Measurements from ENCODE around the gene APLF.
"Not testable (repeated sequence)": the region's sequence is repeated elsewhere in the genome, so short reads cannot be mapped to it uniquely, and the experiment has no call there.

Gene APLF

GRCh38 chr2:68594041-68594440 is 126.7 kb downstream of the APLF start:
- DNase-seq = peak in 2 of 3 donors; percentile 25 to 44

DNA sequence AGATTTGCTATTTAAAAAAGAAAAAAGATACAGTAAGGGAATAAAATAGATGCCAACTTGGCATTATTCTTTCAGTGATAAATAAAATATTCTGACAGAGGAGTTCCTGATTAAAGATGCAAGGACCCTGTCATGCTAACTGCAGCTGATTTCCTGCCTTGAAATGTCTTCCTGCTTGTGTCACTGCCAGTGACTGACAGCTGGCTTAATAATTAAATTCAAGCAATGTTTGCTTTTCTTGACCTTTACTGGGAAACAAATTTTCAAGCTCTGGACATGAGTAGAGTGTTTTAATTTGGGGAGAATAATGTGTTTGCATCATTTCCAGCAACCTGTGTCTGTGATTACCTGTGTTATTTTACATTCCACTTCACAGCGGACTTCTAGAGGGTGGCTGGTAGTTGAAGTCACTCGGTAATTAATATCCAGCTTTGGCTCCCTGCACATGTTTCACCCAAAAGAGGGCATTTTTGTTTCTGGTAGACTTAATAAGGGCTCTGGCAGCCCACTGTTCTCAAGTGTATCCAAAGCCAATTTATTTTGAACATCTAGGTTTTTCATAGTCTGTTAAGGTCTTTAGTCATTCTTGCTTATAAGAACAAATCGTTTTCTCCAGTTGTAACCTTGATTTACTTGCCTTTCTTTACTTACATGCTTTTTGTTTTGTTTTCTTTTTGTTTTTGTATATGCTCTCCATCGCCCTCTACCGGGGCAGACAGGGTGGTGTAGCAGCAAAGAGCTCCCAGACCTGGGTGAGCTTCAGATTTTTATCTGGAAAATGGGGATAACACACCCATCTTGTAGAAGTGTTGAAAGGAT is 127.5 kb downstream of the APLF start:
- peak; percentile 56 to 76 (median 73) for DNase-seq

DNA sequence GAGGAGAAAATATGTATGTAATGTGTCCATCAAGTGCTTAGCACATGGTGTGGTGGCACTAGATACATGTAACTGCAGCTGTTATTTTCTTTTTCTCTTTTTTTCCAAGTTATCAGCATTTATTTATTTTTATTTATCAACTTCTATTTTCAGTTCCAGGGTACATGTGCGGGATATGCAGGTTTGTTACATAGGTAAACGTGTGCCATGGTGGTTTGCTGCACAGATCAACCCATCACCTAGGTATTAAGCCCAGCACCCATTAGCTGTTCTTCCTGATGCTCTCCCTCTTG is 128.1 kb downstream of the APLF start:
- DNase-seq = not testable (repeated sequence)

GRCh38 chr2:68600495-68600894 is 133.1 kb downstream of the APLF start:
- not testable (repeated sequence) for DNase-seq

- no peak for DNase-seq
These were observed 135.7 kb downstream of the APLF start for GRCh38 chr2:68603059-68603458.

DNA sequence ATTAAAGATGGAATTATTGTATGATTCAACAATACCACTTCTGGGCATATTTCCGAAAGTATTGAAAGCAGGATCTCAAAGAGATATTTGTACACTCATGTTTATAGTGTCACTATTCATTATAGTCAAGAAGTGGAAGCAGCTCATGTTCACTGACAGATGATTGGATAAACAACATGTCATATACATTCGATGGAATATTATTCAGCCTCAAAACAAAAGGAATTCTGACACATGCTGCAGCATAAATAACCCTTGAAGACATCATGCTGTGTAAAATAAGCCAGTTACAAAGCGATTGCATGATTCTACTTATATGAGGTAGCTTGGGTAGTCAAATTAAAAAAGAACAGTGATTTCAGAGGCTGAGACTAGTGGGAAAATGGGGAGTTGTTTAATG is 136.7 kb downstream of the APLF start:
- no peak for DNase-seq

- DNase-seq = peak in 1 of 3 donors; percentile 5
These were observed 138.6 kb downstream of the APLF start for GRCh38 chr2:68605939-68606338.

DNA sequence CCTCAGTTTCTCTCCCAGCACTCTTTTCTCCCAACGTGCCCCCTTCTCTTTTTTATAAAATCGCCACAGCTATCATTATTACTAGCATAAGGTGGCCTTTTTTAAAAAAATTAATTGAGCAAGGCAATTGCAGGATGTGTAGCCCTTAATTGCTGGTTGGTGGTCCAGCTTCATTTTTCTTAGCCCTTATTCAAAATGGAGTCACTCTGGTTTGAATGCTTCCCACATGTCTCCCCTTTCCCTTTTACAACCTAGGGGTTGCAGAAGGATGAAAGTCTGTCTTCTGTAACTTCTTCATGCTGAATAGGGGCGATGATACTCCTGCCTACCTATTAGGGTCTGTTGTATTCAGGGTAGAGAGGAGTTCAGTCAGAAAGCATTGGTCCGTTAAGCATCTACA is 139.4 kb downstream of the APLF start:
- DNase-seq = no peak

DNA sequence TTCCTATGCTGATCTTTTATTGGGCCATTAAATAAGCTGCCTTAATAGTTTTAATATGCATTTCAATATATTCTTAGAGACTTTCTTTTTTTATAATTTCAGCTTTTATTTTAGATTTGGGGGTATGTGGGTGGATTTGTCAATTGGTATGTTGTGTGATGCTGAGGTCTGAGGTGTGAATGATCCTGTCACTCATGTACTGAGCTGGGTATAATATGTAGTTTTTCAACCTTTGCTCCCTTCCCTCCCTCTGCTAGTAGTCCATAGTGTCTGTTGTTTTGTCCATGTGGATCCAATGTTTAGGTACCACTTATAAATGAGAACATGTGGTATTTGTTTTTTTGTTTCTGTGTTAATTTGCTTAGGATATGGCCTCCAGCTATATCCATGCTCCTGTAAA is 140.5 kb downstream of the APLF start:
- no peak for DNase-seq

GRCh38 chr2:68612765-68613519 is 145.6 kb downstream of the APLF start:
- no peak for DNase-seq

- DNase-seq = peak in 2 of 3 donors; percentile 36 to 40
These were observed 153.4 kb downstream of the APLF start for GRCh38 chr2:68620772-68621171.

DNA sequence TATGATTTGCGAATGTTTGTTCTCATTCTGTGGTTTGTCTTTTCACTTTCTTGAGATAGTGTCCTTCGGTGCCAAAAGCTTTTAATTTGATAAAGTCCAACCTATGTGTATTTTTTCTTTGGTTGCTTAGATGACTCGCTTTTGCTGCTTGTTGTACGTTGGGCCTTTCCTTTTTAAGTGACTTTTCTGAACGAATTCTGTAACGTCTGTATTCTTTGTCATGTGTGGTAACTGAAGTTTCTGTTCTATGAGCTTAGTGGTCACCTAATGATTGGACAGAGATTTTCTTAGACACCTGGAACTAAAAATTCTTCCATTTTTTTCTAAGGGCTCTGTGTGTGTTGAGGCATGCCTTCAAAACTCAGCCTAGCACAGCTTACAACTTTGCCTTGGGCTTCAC is 156.4 kb downstream of the APLF start:
- no peak for DNase-seq

GRCh38 chr2:68627615-68628014 is 160.2 kb downstream of the APLF start:
- DNase-seq = no peak

Data from suppressor macrophage treated with lipopolysaccharide for 1 hour (primary cell).